Putamen (tissue), 1 donor: ENCODE results near the gene UBE3C.

Experiments
- DNase-seq: peaks from one replicate; pipeline ENCODE4 v3.0.0-alpha.2; 2016; ENCODE audit warnings: low spot score

Gene UBE3C

GRCh38 chr7:157177333-157177982 is 38.7 kb downstream of the UBE3C start:
- DNase-seq = no peak

GRCh38 chr7:157177983-157178381 is 39.3 kb downstream of the UBE3C start:
- no peak for DNase-seq

DNA sequence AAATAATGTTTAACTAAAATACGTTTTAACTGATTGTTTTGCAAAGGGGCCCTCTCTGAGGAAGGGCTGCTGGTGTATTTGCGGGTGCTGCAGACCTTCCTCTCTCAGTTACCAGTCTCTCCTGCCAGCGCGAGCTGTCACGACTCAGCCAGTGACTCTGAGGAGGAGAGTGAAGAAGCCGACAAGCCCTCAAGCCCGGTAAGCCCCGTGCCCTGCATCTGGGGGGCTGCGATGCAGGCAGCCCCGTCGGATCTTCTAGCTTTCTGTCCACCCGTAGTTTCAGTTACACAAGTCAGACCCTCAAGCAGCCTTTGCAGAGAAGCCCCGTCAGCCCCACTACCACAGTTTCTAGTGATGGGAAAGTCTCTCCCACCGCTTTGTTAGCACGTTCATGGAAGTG is 45.1 kb downstream of the UBE3C start:
- no peak for DNase-seq

GRCh38 chr7:157188091-157188665 is 49.5 kb downstream of the UBE3C start:
- DNase-seq = no peak

DNA sequence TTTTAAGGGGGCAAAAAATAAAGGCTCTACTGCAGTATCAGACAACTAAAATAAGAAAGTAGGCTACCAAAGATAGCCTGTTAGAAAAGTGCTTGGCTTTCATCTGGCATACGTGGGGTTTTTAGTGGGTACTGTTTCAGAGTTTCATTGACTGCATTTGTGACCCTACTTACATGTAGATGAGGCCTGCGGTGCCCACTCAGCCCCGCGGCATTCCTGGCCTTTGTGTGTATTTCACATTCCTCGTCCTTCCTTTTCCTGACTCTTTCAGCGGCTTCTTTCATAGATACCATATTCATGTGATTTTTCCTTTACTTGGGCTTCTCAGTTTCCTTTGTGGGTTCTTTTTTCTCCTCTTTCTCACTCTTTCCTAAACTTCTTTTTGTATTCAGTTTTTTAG is 50.7 kb downstream of the UBE3C start:
- no peak for DNase-seq

GRCh38 chr7:157192861-157193260 is 54.1 kb downstream of the UBE3C start:
- no peak for DNase-seq

GRCh38 chr7:157193274-157193673 is 54.5 kb downstream of the UBE3C start:
- DNase-seq = no peak

GRCh38 chr7:157194948-157195347 is 56.2 kb downstream of the UBE3C start:
- no peak for DNase-seq

DNA sequence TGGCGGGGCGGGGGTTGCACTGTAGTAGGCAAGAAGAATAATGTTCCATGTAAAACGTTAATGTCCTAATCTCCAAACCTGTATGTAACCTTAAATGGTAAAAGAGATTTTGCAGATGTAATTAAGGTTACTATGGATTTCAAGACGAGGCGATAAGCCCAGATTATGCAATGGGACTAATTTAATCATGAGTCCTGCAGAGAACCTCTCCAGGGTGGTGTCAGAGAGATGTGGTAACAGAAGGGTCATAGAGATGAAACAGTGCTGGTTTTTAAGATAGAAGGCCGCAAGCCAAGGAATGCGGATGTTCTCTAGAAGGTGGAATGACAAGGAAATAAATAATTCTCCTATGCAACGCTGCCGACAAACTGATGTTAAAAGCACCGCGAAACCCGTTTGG is 57.1 kb downstream of the UBE3C start:
- no peak for DNase-seq

- DNase-seq = no peak
These were observed 65.4 kb downstream of the UBE3C start for GRCh38 chr7:157204134-157204533.

GRCh38 chr7:157205438-157205837 is 66.7 kb downstream of the UBE3C start:
- DNase-seq = no peak

DNA sequence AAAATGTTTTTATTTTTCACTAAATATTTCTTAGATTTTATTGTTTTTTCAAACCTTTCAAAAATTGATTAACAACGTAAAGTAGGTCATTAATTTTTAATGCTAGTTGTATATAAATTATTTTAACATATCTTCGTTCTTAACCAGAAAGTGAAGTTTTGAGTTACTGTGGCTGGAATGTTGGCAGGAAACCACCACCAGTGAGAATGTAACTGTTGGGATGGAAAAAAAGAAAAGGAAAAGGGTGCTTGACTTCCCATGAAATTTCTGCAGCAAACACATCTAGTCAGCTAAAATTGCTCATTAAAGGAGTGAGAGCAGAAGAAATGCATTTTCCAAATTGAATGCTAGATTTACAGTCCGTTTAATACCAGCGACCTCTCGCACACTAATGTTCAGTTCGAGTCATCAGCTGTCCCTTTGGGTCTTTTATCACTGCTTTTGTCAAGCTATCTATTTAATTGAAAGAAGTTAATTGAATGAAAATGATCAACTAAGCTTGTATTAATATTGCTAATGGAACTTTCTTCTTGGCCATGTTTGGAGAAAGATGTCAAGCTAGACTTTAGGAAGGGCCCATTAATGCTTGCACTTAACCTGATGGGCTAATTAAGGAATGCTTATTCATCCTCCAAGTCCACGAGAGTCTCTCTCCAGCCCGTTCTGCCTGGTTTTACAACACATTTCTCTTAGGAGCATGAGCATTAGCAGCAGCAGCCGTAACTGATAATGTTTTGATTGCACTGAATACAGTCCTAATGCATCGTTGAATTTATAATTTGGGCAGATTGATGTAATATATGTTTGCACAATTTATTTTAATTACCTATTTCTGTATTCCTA is 70.1 kb downstream of the UBE3C start:
- no peak for DNase-seq

DNA sequence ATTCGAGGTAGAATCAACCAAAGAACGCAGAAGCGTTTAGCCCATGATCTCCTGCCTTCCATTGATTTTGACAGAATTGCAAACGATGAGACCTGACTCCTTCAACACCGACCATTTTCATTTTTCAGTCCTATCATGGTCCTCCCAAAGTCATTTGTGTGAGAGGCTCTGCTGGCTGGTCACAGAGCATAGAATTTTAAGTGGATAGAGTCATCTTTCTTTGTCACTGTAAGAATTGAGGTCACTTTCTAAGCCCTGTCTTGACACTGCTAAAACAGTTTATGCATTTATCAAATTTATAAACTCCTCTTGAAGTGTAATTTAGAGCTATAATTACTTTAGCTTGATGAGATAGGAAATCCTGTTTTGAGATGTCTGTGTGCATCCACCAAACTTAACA is 72.0 kb downstream of the UBE3C start:
- DNase-seq = no peak

- no peak for DNase-seq
These were observed 73.0 kb downstream of the UBE3C start for GRCh38 chr7:157211690-157212089.

DNA sequence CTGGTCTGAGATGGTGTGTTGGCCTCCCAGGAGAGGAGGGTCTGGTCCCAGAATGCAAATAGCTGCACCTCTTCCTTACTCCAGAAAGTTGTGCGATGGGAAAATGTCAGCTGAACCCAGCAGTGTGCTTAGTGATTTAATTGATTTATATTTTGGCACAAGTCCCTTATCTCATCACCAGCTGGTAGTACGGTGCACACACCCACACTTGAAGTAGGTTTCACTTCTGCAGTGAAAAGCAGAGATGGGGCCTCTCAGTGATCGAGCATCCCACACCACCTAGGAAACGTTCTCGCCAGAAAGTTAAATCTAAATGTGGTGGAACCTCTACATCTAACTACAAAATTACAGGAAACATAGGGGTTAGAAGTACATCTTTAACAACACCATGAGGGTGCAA is 80.4 kb downstream of the UBE3C start:
- peak; percentile 21 for DNase-seq

- no peak for DNase-seq
These were observed 82.3 kb downstream of the UBE3C start for GRCh38 chr7:157220916-157221569.

DNA sequence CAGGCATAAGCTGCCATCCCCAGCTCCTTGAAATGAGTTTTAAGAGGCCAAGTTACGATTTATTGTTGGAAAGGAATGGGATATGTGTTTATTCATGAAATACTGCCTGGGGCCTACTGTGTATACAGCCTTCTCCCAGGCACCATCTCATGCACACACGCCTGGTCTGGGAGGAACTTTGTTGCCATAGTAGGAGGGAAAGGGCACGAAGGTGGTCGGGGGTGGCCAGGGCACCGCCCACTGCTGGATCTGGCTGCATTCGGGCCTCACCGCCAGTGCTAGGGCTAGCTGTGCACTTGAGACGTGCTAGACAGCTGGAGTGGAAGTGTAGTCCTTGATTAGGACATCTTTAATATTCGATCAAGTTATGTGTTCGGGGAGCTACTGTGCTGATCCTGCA is 84.0 kb downstream of the UBE3C start:
- no peak for DNase-seq

DNA sequence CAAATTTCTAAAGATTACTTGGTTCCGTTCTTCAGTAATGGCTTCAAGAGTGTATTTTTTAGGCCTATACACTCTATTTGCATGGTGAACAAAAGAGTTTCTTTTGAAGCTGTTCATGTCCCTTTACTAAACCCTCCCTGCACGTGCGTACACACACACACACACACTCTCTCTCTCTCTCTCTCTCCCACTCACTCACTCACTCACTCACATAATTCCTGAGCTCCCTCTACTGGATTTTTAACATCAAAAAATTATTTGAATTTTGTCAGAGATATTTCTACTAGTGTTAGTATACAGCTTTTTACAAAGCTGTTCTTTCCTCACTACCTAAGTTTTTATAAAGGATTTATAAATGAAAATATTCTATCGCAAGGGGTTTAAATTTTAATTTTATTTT is 85.9 kb downstream of the UBE3C start:
- DNase-seq = peak; percentile 24

DNA sequence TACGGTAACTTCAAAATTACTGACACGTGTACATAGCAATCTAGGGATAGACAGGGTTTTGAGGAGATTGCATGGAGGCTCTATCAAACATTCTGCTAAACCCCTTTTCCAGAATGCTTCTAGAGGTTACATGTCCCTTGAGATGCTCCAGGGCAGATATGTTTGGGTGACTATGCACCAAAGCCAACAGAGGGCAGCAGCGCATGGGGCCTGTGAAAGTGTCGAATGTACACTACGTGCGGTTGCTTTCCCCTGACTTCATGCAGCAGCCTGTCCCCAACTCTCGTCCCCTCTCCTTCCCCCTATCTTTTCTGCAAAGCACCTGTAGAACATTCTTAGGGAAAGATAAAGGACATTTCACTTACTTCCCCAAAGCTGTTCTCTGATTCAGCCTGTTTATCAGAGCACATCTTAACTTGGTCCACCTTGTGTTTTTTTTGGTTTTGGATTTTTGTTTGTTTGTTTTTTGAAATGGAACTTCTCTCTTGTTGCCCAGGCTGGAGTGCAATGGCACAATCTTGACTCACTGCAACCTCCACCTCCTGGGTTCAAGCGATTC is 90.2 kb downstream of the UBE3C start:
- no peak for DNase-seq

- DNase-seq = no peak
These were observed 95.0 kb downstream of the UBE3C start for GRCh38 chr7:157233677-157234076.

DNA sequence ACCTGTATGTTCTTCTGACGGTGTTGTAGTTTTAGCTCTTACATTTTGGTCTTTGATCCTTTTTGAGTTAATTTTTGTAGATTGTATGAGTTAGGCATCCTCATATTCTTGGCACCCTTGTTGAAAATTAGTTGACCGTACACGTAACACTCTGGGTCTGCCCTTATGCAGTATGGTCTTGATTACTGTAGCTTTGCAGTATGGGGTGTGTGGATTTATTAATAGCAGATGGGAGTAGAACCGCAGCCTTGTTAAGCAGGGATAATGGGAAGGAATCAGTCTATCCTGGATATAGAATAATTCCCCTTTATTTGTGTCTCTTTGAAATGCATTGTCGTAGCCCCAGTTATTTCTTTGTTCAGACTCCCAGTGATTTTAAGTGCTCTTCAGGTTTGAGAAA is 95.5 kb downstream of the UBE3C start:
- DNase-seq = no peak
